Effector memory CD4-positive, alpha-beta T cell (primary cell): ENCODE data around the gene BEND4.
A peak's percentile ranks its signal among the peaks of the same experiment; 100 is the strongest.

Experiments
- DNase-seq, 3 donors: peaks; one replicate each; pipeline ENCODE4 v3.0.0-alpha.2; 2020
- H3K27ac ChIP-seq: 2 replicates; pipeline ENCODE4 v1.7.0; 2013; ENCODE audit warnings: mild to moderate bottlenecking, low read length, moderate library complexity; ENCODE audit not compliant: insufficient read depth, poor library complexity, severe bottlenecking
- H3K27me3 ChIP-seq: replicated peaks from 2 replicates; pipeline ENCODE4 v1.7.0; 2013; ENCODE audit warnings: mild to moderate bottlenecking, low read length; ENCODE audit not compliant: insufficient read depth, control insufficient read depth, poor library complexity, severe bottlenecking
- H3K36me3 ChIP-seq: 2 replicates; pipeline ENCODE4 v1.7.0; 2013; ENCODE audit warnings: mild to moderate bottlenecking, low read length, moderate library complexity; ENCODE audit not compliant: control insufficient read depth, insufficient read depth
- H3K4me1 ChIP-seq: 2 replicates; pipeline ENCODE4 v1.7.0; 2013; ENCODE audit warnings: low read length, mild to moderate bottlenecking; ENCODE audit not compliant: control insufficient read depth, insufficient read depth, poor library complexity, severe bottlenecking
- H3K4me3 ChIP-seq: 2 replicates; pipeline ENCODE4 v1.7.0; 2013; ENCODE audit warnings: low read length, low read depth, mild to moderate bottlenecking; ENCODE audit not compliant: insufficient read depth, poor library complexity, severe bottlenecking
- H3K9me3 ChIP-seq: 2 replicates; pipeline ENCODE4 v1.7.0; 2013; ENCODE audit warnings: mild to moderate bottlenecking, low read length, moderate library complexity; ENCODE audit not compliant: control insufficient read depth

Gene BEND4

DNA sequence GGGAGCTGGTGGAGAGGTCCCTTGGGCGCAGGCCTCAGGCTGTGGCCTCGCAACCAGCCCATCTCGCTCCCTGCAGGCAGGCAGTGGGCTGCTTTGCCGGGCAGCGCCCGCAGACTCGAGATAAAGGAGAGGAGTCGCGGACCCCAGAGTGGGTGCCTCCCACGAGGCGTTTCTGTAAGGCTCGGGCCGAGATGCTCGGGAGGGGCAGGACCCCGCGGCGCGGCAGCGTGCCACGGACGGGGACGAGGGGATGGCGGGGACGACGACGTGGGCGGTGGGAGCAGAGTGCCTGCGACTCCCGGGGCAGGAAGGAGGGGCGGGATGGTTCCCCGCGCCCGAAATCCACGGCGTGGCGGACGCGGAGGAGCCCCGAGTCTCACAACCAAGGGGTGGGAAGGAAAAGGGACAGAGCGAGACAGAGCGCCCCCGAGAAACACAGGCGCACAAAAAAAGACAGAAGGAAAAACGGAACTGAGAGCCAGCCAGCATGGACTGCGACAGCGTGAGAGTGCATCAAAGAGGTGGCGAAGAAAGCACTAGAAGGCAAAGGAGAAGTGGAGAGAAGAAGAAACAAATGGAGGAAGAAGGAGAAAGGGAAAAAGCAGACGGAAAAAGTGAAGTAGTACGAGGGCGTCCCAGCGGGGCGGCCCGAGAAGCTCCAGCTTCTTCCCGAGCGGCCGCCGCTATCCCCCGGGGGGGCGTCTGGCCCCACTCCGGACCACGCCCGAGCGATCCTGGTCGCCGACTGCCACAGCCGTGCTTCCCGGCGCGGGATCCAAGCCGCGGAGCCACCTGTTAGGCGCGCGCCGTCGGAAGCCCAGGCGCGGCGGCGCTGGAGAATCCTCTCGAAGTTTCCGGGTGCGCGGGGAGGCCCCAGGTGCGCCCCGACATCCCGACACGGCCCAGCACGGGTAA is 1.5 kb downstream of the BEND4 start:
- H3K27ac ChIP-seq: no peak overlapping the region
- no peaks in the 10 kb centered on the region for H3K36me3 ChIP-seq
- peaks cover 10% of the 10 kb centered on the region for H3K4me1 ChIP-seq
- no peak for DNase-seq
- H3K27me3 ChIP-seq: peaks cover 12% of the 10 kb centered on the region
- peak overlapping the region; percentile 29 for H3K4me3 ChIP-seq
- H3K9me3 ChIP-seq: no peaks in the 10 kb centered on the region

DNA sequence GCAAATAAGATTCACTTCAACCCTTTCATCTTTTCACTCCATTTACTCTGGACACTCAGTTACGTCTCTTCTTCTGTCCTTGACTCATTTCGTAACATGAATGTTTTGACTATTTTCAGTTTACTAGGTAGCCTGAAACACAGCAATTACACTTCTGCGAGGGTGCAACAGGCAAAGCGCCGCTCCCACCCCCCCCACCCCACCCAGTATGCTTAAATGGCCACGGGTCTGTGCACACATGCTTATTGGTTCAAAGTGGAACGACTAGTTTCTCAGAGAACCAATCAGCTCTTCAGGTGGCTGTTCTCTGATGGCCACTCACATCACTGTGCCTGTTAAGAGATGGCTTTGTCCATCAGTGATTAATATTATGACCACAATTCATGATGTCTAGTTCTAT is 3.5 kb downstream of the BEND4 start:
- Histone ChIP-seq H3K36me3 (no peaks in the 10 kb centered on the region), H3K4me1 (peaks cover 10% of the 10 kb centered on the region), H3K27me3 (peaks cover 12% of the 10 kb centered on the region), H3K9me3 (no peaks in the 10 kb centered on the region), H3K27ac (no peak overlapping the region), H3K4me3 (no peak overlapping the region)
- DNase-seq: no peak

DNA sequence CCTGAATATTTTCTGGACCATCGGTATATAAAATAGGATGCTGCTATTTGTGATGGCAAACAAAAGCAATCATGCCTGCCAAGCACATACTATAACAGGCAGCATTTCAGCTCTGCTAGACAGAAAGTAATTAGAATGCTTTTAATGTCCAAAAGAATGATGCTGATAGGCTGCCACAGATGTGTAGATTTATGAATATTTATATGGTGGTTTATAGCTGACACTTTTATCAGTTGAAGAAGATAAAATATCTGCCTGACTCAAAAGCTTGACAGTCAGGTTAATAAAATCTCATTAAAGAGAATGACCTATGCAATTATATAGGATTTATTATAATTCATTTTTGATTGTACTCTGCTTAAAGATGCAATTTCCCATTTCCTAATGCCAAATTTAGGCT is 4.0 kb downstream of the BEND4 start:
- no peak for DNase-seq
- Histone ChIP-seq H3K27me3 (peaks cover 7% of the 10 kb centered on the region), H3K4me1 (peaks cover 10% of the 10 kb centered on the region), H3K4me3 (no peak overlapping the region), H3K36me3 (no peaks in the 10 kb centered on the region), H3K27ac (no peak overlapping the region), H3K9me3 (no peaks in the 10 kb centered on the region)

DNA sequence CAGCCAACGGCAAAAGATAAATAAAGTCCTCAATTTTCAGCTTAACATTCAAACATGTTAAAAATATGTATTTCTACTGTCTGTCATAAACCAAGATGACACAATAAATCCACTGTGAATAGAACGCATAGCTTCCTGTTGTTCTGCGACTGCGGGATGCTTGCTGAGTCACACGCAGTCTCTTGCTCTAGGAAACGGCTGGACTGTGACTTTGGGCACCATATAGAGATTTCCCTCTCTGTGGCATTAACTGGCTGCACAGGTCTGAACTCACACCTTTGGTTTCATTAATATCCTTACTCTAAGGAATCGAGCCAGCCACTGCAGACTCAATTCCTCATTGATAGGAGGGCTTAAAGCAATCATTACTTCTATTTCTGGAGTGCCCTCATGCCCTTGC is 8.4 kb downstream of the BEND4 start:
- Histone ChIP-seq H3K36me3 (no peaks in the 10 kb centered on the region), H3K4me3 (no peak overlapping the region), H3K4me1 (no peaks in the 10 kb centered on the region), H3K9me3 (no peaks in the 10 kb centered on the region), H3K27ac (no peak overlapping the region), H3K27me3 (peaks cover 2% of the 10 kb centered on the region)
- DNase-seq: no peak

DNA sequence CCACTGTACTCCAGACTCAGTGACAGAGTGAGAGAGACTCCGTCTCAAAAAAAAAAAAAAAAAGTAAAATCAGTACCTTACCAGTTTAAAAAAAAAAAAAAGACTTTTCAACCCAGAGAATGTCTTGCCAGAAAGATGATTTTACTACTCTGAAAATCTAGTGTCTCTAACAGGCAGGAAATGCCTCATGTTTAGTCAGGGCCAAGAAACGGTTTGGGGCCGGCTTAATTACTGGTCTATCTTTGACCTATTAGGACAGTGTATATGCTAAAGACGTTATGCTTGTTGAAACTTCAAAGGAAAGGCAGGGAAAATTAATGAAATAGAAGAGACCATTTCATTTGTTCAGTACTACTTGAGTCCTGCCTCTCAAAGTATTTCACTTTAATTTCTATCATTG is 9.9 kb downstream of the BEND4 start:
- H3K4me3 ChIP-seq: no peak overlapping the region
- H3K4me1 ChIP-seq: no peaks in the 10 kb centered on the region
- H3K27ac ChIP-seq: no peak overlapping the region
- DNase-seq: no peak
- no peaks in the 10 kb centered on the region for H3K36me3 ChIP-seq
- H3K27me3 ChIP-seq: no peaks in the 10 kb centered on the region
- H3K9me3 ChIP-seq: no peaks in the 10 kb centered on the region

DNA sequence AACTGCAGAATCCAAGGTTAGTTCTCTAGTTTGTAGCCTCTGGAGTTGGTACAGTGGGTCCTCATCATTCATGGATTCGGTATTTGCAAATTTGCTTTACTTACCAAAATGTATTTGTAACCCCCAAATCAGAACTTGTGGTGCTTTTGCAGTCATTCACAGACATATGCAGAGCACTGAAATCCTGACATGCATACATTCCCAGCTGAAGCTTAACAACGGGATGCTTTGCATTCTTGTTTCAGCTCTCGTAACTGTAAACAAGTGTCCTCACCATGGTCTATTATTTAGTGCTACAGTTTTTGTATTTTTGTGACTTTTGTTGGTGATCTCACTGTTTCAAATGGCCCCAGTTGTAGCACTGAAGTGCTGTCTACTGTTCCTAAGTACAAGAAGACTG is 16.1 kb downstream of the BEND4 start:
- Histone ChIP-seq H3K4me1 (no peaks in the 10 kb centered on the region), H3K36me3 (no peaks in the 10 kb centered on the region), H3K27me3 (no peaks in the 10 kb centered on the region), H3K4me3 (no peak overlapping the region), H3K9me3 (no peaks in the 10 kb centered on the region), H3K27ac (no peak overlapping the region)
- DNase-seq: no peak

DNA sequence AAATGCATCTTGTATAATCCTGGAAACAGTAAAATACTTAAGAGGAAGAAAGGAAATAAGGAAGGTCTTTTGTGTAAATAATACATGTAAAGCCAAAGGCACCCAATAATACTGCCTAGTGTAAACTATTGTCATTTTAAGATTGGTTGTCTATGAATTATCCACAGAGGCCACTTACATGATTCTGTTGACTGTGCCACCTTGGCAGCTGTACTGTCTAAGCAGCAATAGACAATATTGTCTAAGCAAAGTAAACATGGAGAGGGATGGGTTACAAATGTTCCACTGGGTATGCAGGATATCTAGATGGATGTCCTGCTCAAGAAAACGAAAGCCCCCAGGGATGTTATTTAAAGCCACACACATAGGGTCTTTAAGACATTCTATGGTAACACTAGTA is 19.4 kb downstream of the BEND4 start:
- no peak for DNase-seq

DNA sequence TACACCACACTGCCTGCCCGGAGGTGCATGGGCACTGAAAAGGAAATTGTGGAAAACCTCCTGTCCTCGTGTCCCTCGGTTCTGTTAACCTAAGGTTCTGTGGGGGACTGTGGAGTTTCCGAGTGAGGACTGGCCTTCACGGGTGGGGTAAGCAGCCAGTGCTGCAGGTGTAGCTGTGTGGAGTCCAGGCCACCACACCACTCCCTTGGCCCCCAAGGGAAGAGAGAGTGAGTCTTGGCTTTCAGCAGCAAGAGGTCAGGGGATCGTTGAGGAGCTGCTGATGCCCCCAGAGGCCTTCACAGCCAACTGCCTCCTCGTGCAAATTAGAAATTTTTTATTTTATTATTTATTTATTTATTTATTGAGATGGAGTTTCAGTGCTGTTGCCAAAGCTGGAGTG is 20.4 kb downstream of the BEND4 start:
- no peak for DNase-seq
- H3K27ac ChIP-seq: no peak overlapping the region
- no peaks in the 10 kb centered on the region for H3K36me3 ChIP-seq
- H3K4me3 ChIP-seq: no peak overlapping the region
- H3K27me3 ChIP-seq: no peaks in the 10 kb centered on the region
- H3K9me3 ChIP-seq: no peaks in the 10 kb centered on the region
- no peaks in the 10 kb centered on the region for H3K4me1 ChIP-seq

More for the DNA sequence above, 19.4 kb downstream of the BEND4 start:
- no peak overlapping the region for H3K4me3 ChIP-seq
- no peaks in the 10 kb centered on the region for H3K9me3 ChIP-seq
- no peaks in the 10 kb centered on the region for H3K27me3 ChIP-seq
- no peaks in the 10 kb centered on the region for H3K4me1 ChIP-seq
- H3K36me3 ChIP-seq: no peaks in the 10 kb centered on the region
- no peak overlapping the region for H3K27ac ChIP-seq

DNA sequence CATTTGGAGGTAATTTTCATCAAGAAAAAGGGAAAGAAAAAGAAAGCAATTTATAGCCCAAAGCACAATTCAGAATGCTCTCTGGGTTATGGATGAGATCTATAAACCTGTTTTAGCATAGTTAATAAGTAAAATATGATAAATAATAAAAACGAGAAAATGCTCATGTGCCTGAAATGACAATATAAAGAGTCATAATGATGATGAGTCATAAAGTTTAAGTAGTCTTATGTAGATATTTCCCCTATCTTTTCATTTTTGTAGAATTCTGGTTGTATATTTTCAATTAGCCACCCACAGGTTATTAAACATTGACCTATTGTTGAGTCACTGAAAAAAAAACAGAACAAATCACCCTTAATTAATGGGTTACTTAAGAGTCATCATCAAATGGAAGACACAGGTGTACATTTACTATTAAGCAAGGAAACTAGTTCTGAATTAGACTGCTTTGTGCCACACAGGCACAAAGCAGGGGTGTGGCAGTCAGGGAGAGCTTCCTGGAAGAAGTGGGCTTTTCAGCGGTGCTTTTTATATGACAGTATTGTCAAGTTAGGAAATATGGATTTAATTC is 29.3 kb downstream of the BEND4 start:
- Histone ChIP-seq H3K4me3 (no peak overlapping the region), H3K9me3 (no peaks in the 10 kb centered on the region), H3K4me1 (no peaks in the 10 kb centered on the region), H3K27me3 (no peaks in the 10 kb centered on the region), H3K36me3 (no peaks in the 10 kb centered on the region), H3K27ac (no peak overlapping the region)
- no peak for DNase-seq

DNA sequence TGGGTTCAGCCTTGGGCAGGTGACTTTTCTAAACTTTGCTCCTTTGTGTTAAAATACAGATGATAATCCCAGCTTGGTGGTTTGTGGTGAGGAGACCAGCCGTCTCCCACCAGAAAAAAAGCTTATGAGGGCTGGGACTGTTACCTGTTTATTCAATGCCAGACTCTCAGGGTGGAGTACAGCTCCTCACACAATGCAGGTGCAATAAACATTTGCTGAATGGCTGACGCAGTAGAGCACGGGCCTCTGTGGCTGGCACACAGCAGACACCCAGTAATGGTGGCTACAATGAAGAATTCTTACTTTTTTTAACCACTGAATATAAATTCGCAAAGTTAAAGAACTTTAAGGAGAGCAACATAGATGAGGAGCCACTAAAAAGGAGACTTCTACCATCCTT is 30.2 kb downstream of the BEND4 start:
- Histone ChIP-seq H3K27ac (no peak overlapping the region), H3K4me3 (no peak overlapping the region), H3K9me3 (no peaks in the 10 kb centered on the region), H3K4me1 (no peaks in the 10 kb centered on the region), H3K36me3 (no peaks in the 10 kb centered on the region), H3K27me3 (no peaks in the 10 kb centered on the region)
- no peak for DNase-seq
